Neural progenitor cell (in vitro differentiated cells): ENCODE measurements around the gene SLC43A1. TPM values are rescaled to one million over a fixed set of nuclear protein-coding genes. Genes with fewer than 3 reads are reported as not detected.

Source experiments
- DNase-seq: peaks from one replicate; pipeline ENCODE4 v3.0.0-alpha.2; 2016; ENCODE audit warnings: low spot score
- H2AFZ ChIP-seq: fragments of 200-600 bp; sonication (generic); replicated peaks from 2 replicates; pipeline ENCODE4 v1.6.1; 2016; ENCODE audit warnings: antibody characterized with exemption
- H3F3A ChIP-seq: fragments of 200-600 bp; sonication (generic); 2 replicates; pipeline ENCODE4 v1.6.1; 2016; ENCODE audit warnings: antibody characterized with exemption, low read depth
- H3K27ac ChIP-seq: fragments of 200-600 bp; sonication (generic); 2 replicates; pipeline ENCODE4 v1.5.1; 2016; ENCODE audit warnings: mild to moderate bottlenecking
- H3K27me3 ChIP-seq: fragments of 200-600 bp; sonication (generic); 2 replicates; pipeline ENCODE4 v1.6.1; 2016; ENCODE audit warnings: mild to moderate bottlenecking, moderate library complexity
- H3K36me3 ChIP-seq: fragments of 200-600 bp; sonication (generic); 2 replicates; pipeline ENCODE4 v1.5.1; 2016
- H3K4me1 ChIP-seq: fragments of 200-600 bp; sonication (generic); 2 replicates; pipeline ENCODE4 v1.6.1; 2016; ENCODE audit warnings: mixed run types
- H3K4me2 ChIP-seq: fragments of 200-600 bp; sonication (generic); 2 replicates; pipeline ENCODE4 v1.6.1; 2016
- H3K4me3 ChIP-seq: fragments of 200-600 bp; sonication (generic); 2 replicates; pipeline ENCODE4 v1.5.1; 2016
- H3K79me2 ChIP-seq: fragments of 200-600 bp; sonication (generic); 2 replicates; pipeline ENCODE4 v1.6.1; 2016; ENCODE audit warnings: low read depth
- H3K9ac ChIP-seq: fragments of 200-600 bp; sonication (generic); 2 replicates; pipeline ENCODE4 v1.6.1; 2016
- H3K9me3 ChIP-seq: fragments of 200-600 bp; sonication (generic); 2 replicates; pipeline ENCODE4 v1.5.1; 2016; ENCODE audit warnings: low read depth
- H4K20me1 ChIP-seq: fragments of 200-600 bp; sonication (generic); 2 replicates; pipeline ENCODE4 v1.6.1; 2016; ENCODE audit warnings: low read depth
- H3K27ac Mint-ChIP-seq: 3 replicates; pipeline ENCODE4 v1.8.0; 2021; ENCODE audit warnings: mixed read lengths
- H3K27me3 Mint-ChIP-seq: 2 replicates; pipeline ENCODE4 v1.8.0; 2022; ENCODE audit warnings: low read depth, mild to moderate bottlenecking, inconsistent platforms, moderate library complexity, mixed read lengths; ENCODE audit not compliant: insufficient read depth
- H3K36me3 Mint-ChIP-seq: 3 replicates; pipeline ENCODE4 v1.8.0; 2021; ENCODE audit warnings: mixed read lengths
- H3K4me1 Mint-ChIP-seq: 3 replicates; pipeline ENCODE4 v1.8.0; 2021; ENCODE audit warnings: mixed read lengths
- H3K4me3 Mint-ChIP-seq: 3 replicates; pipeline ENCODE4 v1.8.0; 2021; ENCODE audit warnings: mild to moderate bottlenecking, moderate library complexity, mixed read lengths
- H3K9me3 Mint-ChIP-seq: 3 replicates; pipeline ENCODE4 v1.8.0; 2020; ENCODE audit warnings: mixed read lengths
- CTCF ChIP-seq: fragments of 200-600 bp; sonication (generic); IDR thresholded peaks from 2 replicates; pipeline ENCODE4 v1.5.1; 2017; ENCODE audit warnings: antibody characterized with exemption, mild to moderate bottlenecking
- EZH2 ChIP-seq: fragments of 200-600 bp; sonication (generic); IDR thresholded peaks from 2 replicates; pipeline ENCODE4 v1.6.1; 2017; ENCODE audit warnings: antibody characterized with exemption, mild to moderate bottlenecking, moderate library complexity
- EZH2phosphoT487 ChIP-seq: fragments of 200-600 bp; sonication (generic); IDR thresholded peaks from 2 replicates; pipeline ENCODE4 v1.6.1; 2017; ENCODE audit warnings: antibody characterized with exemption
- total RNA-seq: library from RNA; depleted of rRNA; stranded (reverse); fragments of >200 nt; gene quantifications from 2 replicates; pipeline ENCODE4 v1.2.3, GENCODE V29; 2015; ENCODE audit warnings: low replicate concordance

Gene SLC43A1
- total RNA-seq, 1 donor from 2014 or later, result 0.99 TPM

GRCh38 chr11:57481315-57481714, 34.2 kb downstream of the SLC43A1 start:
- Histone ChIP-seq H3K27ac (no peak overlapping the region), H3K9ac (no peak overlapping the region), H3K36me3 (no peaks in the 10 kb centered on the region), H3K79me2 (no peaks in the 10 kb centered on the region), H2AFZ (no peak overlapping the region), H3K4me1 (peaks cover 14% of the 10 kb centered on the region), H3K4me3 (no peak overlapping the region), H4K20me1 (peaks cover 14% of the 10 kb centered on the region), H3K9me3 (no peaks in the 10 kb centered on the region), H3K27me3 (peaks cover 89% of the 10 kb centered on the region), H3F3A (peaks cover 32% of the 10 kb centered on the region), H3K4me2 (no peak overlapping the region)
- Mint-ChIP-seq H3K27ac (no peak overlapping the region), H3K36me3 (no peaks in the 10 kb centered on the region), H3K9me3 (no peaks in the 10 kb centered on the region), H3K27me3 (peaks cover 51% of the 10 kb centered on the region), H3K4me1 (peaks cover 43% of the 10 kb centered on the region), H3K4me3 (peak overlapping the region; percentile 83)
- DNase-seq, result no peak
- TF ChIP-seq EZH2 (no peak), EZH2phosphoT487 (no peak), CTCF (no peak)

- Histone ChIP-seq H3K79me2 (no peaks in the 10 kb centered on the region), H3K36me3 (no peaks in the 10 kb centered on the region), H3K4me2 (no peak overlapping the region), H3F3A (peaks cover 32% of the 10 kb centered on the region), H2AFZ (no peak overlapping the region), H3K27ac (no peak overlapping the region), H3K9ac (no peak overlapping the region), H3K9me3 (no peaks in the 10 kb centered on the region), H3K4me3 (no peak overlapping the region), H4K20me1 (peaks cover 18% of the 10 kb centered on the region), H3K27me3 (peaks cover 97% of the 10 kb centered on the region), H3K4me1 (peaks cover 20% of the 10 kb centered on the region)
- peaks cover 54% of the 10 kb centered on the region for H3K27me3 Mint-ChIP-seq
- H3K36me3 Mint-ChIP-seq, result no peaks in the 10 kb centered on the region
- peaks cover 43% of the 10 kb centered on the region for H3K4me1 Mint-ChIP-seq
- H3K27ac Mint-ChIP-seq, result no peak overlapping the region
- H3K9me3 Mint-ChIP-seq, result no peaks in the 10 kb centered on the region
- peak; percentile 84 for DNase-seq
- TF ChIP-seq EZH2phosphoT487 (peak; percentile 71), EZH2 (peak; percentile 57), CTCF (peak; percentile 75)
- H3K4me3 Mint-ChIP-seq, result peak overlapping the region; percentile 71
Measured at GRCh38 chr11:57480409-57481137, 34.9 kb downstream of the SLC43A1 start.

- TF ChIP-seq CTCF, result no peak
- no peak for TF ChIP-seq EZH2
- TF ChIP-seq EZH2phosphoT487, result no peak
- H3K79me2 ChIP-seq, result no peaks in the 10 kb centered on the region
- no peak overlapping the region for H2AFZ ChIP-seq
- no peaks in the 10 kb centered on the region for H3K9me3 ChIP-seq
- Mint-ChIP-seq H3K27me3 (peaks cover 59% of the 10 kb centered on the region), H3K36me3 (no peaks in the 10 kb centered on the region), H3K9me3 (no peaks in the 10 kb centered on the region), H3K4me1 (peaks cover 43% of the 10 kb centered on the region), H3K4me3 (peak overlapping the region; percentile 49), H3K27ac (no peak overlapping the region)
- DNase-seq, result no peak
- peaks cover 20% of the 10 kb centered on the region for H3K4me1 ChIP-seq
- no peak overlapping the region for H3K27ac ChIP-seq
- peaks cover 32% of the 10 kb centered on the region for H3F3A ChIP-seq
- peaks cover 20% of the 10 kb centered on the region for H4K20me1 ChIP-seq
- H3K36me3 ChIP-seq, result no peaks in the 10 kb centered on the region
- H3K27me3 ChIP-seq, result peaks cover 100% of the 10 kb centered on the region
- no peak overlapping the region for H3K9ac ChIP-seq
- no peak overlapping the region for H3K4me2 ChIP-seq
- H3K4me3 ChIP-seq, result no peak overlapping the region
Measured at GRCh38 chr11:57479911-57480310, 35.6 kb downstream of the SLC43A1 start.
